ENCODE results near the gene CAMK2B.

CAMK2B gene

GRCh38 chr7:44267719-44268421, 57.5 kb downstream of the CAMK2B start:
- Histone ChIP-seq H3K27ac (ENCODE audit: insufficient read depth, low read depth, low read length, poor library complexity, severe bottlenecking) (no peak overlapping the region), H3K36me3 (ENCODE audit: control insufficient read depth, insufficient read depth, low read length) (no peaks in the 10 kb centered on the region), H3K27me3 (ENCODE audit: control insufficient read depth, insufficient read depth, low read length, poor library complexity, severe bottlenecking) (no peaks in the 10 kb centered on the region), H3K9me3 (ENCODE audit: control insufficient read depth, low read length) (no peaks in the 10 kb centered on the region), H3K4me3 (ENCODE audit: insufficient read depth, low read depth, low read length) (no peak overlapping the region), H3K4me1 (ENCODE audit: control insufficient read depth, insufficient read depth, low read length) (peaks cover 6% of the 10 kb centered on the region)
- WGBS, 2 experiments, result 85 to 88% methylated on average over 21 of the region's 21 CpGs

- peaks cover 6% of the 10 kb centered on the region for H3K4me1 ChIP-seq (ENCODE audit: control insufficient read depth, insufficient read depth, low read length)
- WGBS, 2 experiments, result 90 to 94% methylated on average over 3 of the region's 3 CpGs
- no peak overlapping the region for H3K4me3 ChIP-seq (ENCODE audit: insufficient read depth, low read depth, low read length)
These were observed 58.2 kb downstream of the CAMK2B start for GRCh38 chr7:44267178-44267577.

GRCh38 chr7:44266526-44266925, 58.9 kb downstream of the CAMK2B start:
- Histone ChIP-seq H3K27ac (ENCODE audit: insufficient read depth, low read depth, low read length, poor library complexity, severe bottlenecking) (no peak overlapping the region), H3K4me3 (ENCODE audit: insufficient read depth, low read depth, low read length) (no peak overlapping the region), H3K36me3 (ENCODE audit: control insufficient read depth, insufficient read depth, low read length) (no peaks in the 10 kb centered on the region), H3K9me3 (ENCODE audit: control insufficient read depth, low read length) (no peaks in the 10 kb centered on the region), H3K4me1 (ENCODE audit: control insufficient read depth, insufficient read depth, low read length) (peaks cover 6% of the 10 kb centered on the region), H3K27me3 (ENCODE audit: control insufficient read depth, insufficient read depth, low read length, poor library complexity, severe bottlenecking) (no peaks in the 10 kb centered on the region)
- 90 to 93% methylated on average over 8 of the region's 8 CpGs for WGBS, 2 experiments

More at GRCh38 chr7:44267178-44267577, 58.2 kb downstream of the CAMK2B start:
- H3K27ac ChIP-seq (ENCODE audit: insufficient read depth, low read depth, low read length, poor library complexity, severe bottlenecking), result no peak overlapping the region
- H3K9me3 ChIP-seq (ENCODE audit: control insufficient read depth, low read length), result no peaks in the 10 kb centered on the region
- H3K27me3 ChIP-seq (ENCODE audit: control insufficient read depth, insufficient read depth, low read length, poor library complexity, severe bottlenecking), result no peaks in the 10 kb centered on the region
- H3K36me3 ChIP-seq (ENCODE audit: control insufficient read depth, insufficient read depth, low read length), result no peaks in the 10 kb centered on the region

- no peaks in the 10 kb centered on the region for H3K27me3 ChIP-seq (ENCODE audit: control insufficient read depth, insufficient read depth, low read length, poor library complexity, severe bottlenecking)
- H3K36me3 ChIP-seq (ENCODE audit: control insufficient read depth, insufficient read depth, low read length), result no peaks in the 10 kb centered on the region
- WGBS, 2 experiments, result 92 to 93% methylated on average over 8 of the region's 8 CpGs
- no peaks in the 10 kb centered on the region for H3K9me3 ChIP-seq (ENCODE audit: control insufficient read depth, low read length)
- H3K4me3 ChIP-seq (ENCODE audit: insufficient read depth, low read depth, low read length), result no peak overlapping the region
- peaks cover 6% of the 10 kb centered on the region for H3K4me1 ChIP-seq (ENCODE audit: control insufficient read depth, insufficient read depth, low read length)
- no peak overlapping the region for H3K27ac ChIP-seq (ENCODE audit: insufficient read depth, low read depth, low read length, poor library complexity, severe bottlenecking)
These were observed 59.7 kb downstream of the CAMK2B start for GRCh38 chr7:44265728-44266127.

- no peaks in the 10 kb centered on the region for H3K27me3 ChIP-seq (ENCODE audit: control insufficient read depth, insufficient read depth, low read length, poor library complexity, severe bottlenecking)
- H3K4me1 ChIP-seq (ENCODE audit: control insufficient read depth, insufficient read depth, low read length), result peaks cover 6% of the 10 kb centered on the region
- no peaks in the 10 kb centered on the region for H3K9me3 ChIP-seq (ENCODE audit: control insufficient read depth, low read length)
- no peaks in the 10 kb centered on the region for H3K36me3 ChIP-seq (ENCODE audit: control insufficient read depth, insufficient read depth, low read length)
- 71 to 72% methylated on average over 11 of the region's 11 CpGs for WGBS, 2 experiments
- H3K4me3 ChIP-seq (ENCODE audit: insufficient read depth, low read depth, low read length), result no peak overlapping the region
- no peak overlapping the region for H3K27ac ChIP-seq (ENCODE audit: insufficient read depth, low read depth, low read length, poor library complexity, severe bottlenecking)
These were observed 61.0 kb downstream of the CAMK2B start for GRCh38 chr7:44264221-44264931.

GRCh38 chr7:44263326-44264082, 61.9 kb downstream of the CAMK2B start:
- H3K4me3 ChIP-seq (ENCODE audit: insufficient read depth, low read depth, low read length), result no peak overlapping the region
- no peaks in the 10 kb centered on the region for H3K27me3 ChIP-seq (ENCODE audit: control insufficient read depth, insufficient read depth, low read length, poor library complexity, severe bottlenecking)
- H3K36me3 ChIP-seq (ENCODE audit: control insufficient read depth, insufficient read depth, low read length), result no peaks in the 10 kb centered on the region
- WGBS, 2 experiments, result 80 to 84% methylated on average over 20 of the region's 20 CpGs
- peaks cover 6% of the 10 kb centered on the region for H3K4me1 ChIP-seq (ENCODE audit: control insufficient read depth, insufficient read depth, low read length)
- no peak overlapping the region for H3K27ac ChIP-seq (ENCODE audit: insufficient read depth, low read depth, low read length, poor library complexity, severe bottlenecking)
- no peaks in the 10 kb centered on the region for H3K9me3 ChIP-seq (ENCODE audit: control insufficient read depth, low read length)

DNA sequence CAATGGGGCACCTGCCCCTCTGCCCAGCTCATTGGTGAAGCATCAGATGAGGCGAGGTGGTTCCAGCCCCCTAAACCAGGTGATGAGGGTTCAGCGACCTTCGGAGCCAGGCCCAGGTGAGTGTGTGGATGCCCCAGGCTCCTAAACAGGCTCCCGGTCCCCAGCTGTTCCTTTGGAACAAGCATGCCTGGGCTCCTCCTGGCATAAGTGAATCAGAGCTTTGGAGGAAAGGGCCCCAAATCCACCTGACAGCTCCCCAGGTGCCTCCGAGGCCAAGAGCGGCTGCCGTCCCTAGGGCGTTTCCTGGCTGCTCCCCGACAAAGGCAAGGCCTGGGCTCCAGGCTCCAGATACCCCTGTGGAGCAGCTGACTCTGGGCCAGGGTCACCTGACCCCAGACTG, 63.4 kb downstream of the CAMK2B start:
- H3K27ac ChIP-seq (ENCODE audit: insufficient read depth, low read depth, low read length, poor library complexity, severe bottlenecking), result no peak overlapping the region
- H3K4me3 ChIP-seq (ENCODE audit: insufficient read depth, low read depth, low read length), result no peak overlapping the region
- no peaks in the 10 kb centered on the region for H3K9me3 ChIP-seq (ENCODE audit: control insufficient read depth, low read length)
- WGBS, 2 experiments, result 91 to 93% methylated on average over 9 of the region's 9 CpGs
- H3K27me3 ChIP-seq (ENCODE audit: control insufficient read depth, insufficient read depth, low read length, poor library complexity, severe bottlenecking), result no peaks in the 10 kb centered on the region
- no peaks in the 10 kb centered on the region for H3K36me3 ChIP-seq (ENCODE audit: control insufficient read depth, insufficient read depth, low read length)
- peaks cover 5% of the 10 kb centered on the region for H3K4me1 ChIP-seq (ENCODE audit: control insufficient read depth, insufficient read depth, low read length)

DNA sequence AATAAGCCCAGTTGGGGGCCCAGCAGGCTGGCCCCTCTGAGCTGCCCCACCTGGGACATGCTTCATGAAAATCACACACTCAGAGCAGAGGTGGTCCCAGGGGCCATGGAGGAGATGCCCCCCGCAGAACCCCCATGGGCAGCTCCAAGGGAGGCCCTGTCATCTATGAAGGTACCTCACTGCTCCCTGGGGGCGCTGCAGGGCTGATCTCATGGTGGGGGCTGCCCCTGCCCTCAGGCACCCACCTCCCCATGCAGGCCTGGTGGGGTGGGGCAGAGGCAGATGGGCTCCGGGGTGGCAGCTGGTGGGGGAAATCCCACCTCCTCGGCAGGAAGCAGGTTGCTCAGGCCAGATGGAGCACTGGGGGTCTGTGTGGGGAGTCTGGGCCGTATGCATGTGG, 64.2 kb downstream of the CAMK2B start:
- 84 to 95% methylated on average over 4 of the region's 5 CpGs for WGBS, 2 experiments
- Histone ChIP-seq H3K27me3 (ENCODE audit: control insufficient read depth, insufficient read depth, low read length, poor library complexity, severe bottlenecking) (no peaks in the 10 kb centered on the region), H3K4me3 (ENCODE audit: insufficient read depth, low read depth, low read length) (no peak overlapping the region), H3K4me1 (ENCODE audit: control insufficient read depth, insufficient read depth, low read length) (peaks cover 5% of the 10 kb centered on the region), H3K9me3 (ENCODE audit: control insufficient read depth, low read length) (no peaks in the 10 kb centered on the region), H3K27ac (ENCODE audit: insufficient read depth, low read depth, low read length, poor library complexity, severe bottlenecking) (no peak overlapping the region), H3K36me3 (ENCODE audit: control insufficient read depth, insufficient read depth, low read length) (no peaks in the 10 kb centered on the region)

GRCh38 chr7:44259547-44260457, 65.6 kb downstream of the CAMK2B start:
- Histone ChIP-seq H3K36me3 (ENCODE audit: control insufficient read depth, insufficient read depth, low read length) (no peaks in the 10 kb centered on the region), H3K4me1 (ENCODE audit: control insufficient read depth, insufficient read depth, low read length) (peaks cover 5% of the 10 kb centered on the region), H3K27me3 (ENCODE audit: control insufficient read depth, insufficient read depth, low read length, poor library complexity, severe bottlenecking) (no peaks in the 10 kb centered on the region), H3K4me3 (ENCODE audit: insufficient read depth, low read depth, low read length) (no peak overlapping the region), H3K9me3 (ENCODE audit: control insufficient read depth, low read length) (no peaks in the 10 kb centered on the region), H3K27ac (ENCODE audit: insufficient read depth, low read depth, low read length, poor library complexity, severe bottlenecking) (no peak overlapping the region)
- 93 to 95% methylated on average over 18 of the region's 18 CpGs for WGBS, 2 experiments
